HG03280 (cell line): ENCODE measurements around the gene HIVEP3.

Experiments
- ATAC-seq: cut with Tn5 transposase; IDR thresholded peaks from one replicate; pipeline ENCODE4 v1.9.1; 2021; ENCODE audit warnings: mild to moderate bottlenecking, moderate library complexity; ENCODE audit not compliant: unreplicated experiment

Gene HIVEP3

GRCh38 chr1:41766041-41766440, 152.7 kb downstream of the HIVEP3 start:
- no peak for ATAC-seq

DNA sequence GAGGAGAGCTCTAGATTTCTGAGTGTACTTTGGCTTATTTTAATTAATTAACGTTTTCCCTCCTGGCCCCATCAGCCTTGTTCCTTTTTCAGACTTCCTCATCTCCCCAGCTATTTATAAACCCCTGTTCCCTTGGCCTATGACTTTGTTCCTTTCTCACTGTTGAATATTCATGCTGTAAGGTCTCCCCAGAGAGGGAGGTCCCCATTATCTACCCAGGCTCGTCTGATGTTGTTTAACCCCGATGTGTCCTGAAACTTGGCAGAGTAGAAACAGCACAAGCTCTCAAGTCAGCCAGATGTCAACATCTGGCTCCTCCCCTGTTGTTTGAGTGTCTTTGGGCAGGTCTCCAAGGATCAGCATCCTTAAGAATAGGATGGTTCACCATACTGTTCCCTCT, 153.6 kb downstream of the HIVEP3 start:
- no peak for ATAC-seq

- ATAC-seq, result no peak
Observed at GRCh38 chr1:41764656-41765055, 154.1 kb downstream of the HIVEP3 start.

DNA sequence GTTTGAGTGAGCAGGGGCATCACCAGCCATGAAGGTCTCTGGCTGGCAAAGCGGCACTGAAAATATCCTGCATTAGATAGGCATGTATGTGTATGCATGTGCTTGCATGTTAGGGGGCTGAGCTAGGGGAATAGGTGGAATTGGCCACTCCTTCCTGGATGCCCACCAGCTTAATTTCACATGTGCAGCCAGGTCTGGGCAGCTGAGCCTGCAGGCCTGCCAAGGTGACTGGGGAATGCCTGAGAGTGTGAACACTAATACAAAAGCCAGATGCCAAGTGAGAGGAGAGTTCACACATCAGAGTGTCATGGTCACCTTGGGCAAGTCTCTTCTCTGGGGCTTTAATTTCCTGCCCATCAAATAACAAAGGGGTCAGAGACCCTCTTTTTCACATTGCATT, 155.9 kb downstream of the HIVEP3 start:
- no peak for ATAC-seq

DNA sequence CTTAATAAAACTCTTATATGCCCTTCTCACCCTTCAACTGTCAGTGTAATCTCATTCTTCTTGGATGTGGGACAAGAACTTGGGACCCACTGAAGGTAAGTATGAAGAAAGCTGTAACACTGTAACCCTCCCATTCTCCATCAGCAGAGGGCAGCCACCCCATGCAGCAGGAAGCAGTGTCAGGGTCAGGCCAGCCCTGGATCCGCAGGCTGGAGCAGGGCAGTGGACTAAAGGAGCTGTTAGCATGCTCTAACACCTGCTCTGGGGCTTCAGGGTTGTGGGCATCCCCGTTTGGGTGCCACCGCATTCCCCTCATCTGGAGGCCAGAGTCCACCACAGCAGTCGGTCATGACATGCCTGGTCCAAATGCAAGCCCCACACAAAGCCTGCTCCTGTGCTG, 156.5 kb downstream of the HIVEP3 start:
- no peak for ATAC-seq

DNA sequence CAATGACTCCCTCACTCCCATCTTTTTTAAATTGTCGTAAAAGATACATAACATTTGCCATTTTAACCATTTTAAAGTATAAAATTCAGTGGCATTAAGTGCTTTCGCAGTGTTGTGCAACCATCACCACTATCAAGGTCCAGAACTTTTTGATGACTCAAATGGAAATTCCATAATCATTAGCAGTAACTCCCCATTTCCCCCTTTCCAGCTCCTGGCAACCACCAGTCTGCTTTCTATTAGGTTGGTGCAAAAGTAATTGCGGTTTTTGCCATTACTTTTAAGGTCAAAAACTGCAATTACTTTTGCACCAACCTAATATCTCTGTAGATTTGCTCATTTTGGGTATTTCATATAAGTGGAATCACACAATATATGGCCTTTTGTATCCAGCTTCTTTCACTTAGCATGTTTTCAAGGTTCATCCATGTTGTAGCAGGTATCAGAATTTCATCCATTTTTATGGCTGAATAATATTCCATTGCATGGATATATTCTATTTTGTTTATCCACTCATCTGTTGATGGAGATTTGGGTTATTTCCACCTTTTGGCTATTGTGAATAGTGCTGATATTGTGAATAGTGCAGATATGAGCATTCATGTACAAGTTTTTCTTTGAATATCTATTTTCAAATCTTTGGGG, 159.7 kb downstream of the HIVEP3 start:
- ATAC-seq, result no peak

DNA sequence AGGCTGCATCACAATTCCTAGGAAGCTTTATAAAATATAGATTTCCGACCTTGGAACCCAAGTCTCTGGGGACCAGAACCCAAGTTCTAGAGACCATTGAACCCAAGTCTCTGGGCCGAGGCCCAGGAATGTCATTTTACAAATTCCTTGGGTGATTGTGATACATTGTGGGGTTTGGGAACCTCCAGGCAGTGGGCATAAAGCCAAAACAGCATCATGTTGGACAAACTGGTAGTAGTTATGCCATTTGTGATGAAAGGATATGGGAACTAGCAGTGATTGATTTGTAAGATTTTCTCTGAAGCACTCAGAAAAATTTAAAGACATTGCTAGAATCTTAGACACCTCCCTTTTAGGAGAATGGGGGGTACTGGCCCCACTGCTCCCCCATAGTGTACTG, 160.2 kb downstream of the HIVEP3 start:
- no peak for ATAC-seq

DNA sequence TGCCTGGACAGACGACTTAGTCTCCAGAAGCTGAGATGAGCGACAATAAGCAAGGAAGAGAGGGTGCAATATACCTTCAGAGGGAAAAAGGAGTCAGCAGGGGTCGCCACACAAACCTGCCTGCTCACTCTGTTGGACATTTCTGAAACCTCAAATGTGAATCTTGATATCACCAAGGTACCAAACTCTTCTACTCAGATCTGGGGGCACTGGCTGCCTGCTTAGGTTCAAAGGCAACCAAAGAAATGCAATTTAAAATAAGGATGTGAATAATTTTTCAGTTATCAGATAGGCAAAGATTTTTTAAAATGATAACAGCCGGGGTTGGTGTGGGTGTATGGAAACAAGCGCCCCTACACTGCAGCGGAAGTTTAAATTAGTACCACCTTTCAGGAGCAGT, 164.2 kb downstream of the HIVEP3 start:
- ATAC-seq, result no peak

GRCh38 chr1:41752514-41753170, 166.1 kb downstream of the HIVEP3 start:
- ATAC-seq, result no peak

DNA sequence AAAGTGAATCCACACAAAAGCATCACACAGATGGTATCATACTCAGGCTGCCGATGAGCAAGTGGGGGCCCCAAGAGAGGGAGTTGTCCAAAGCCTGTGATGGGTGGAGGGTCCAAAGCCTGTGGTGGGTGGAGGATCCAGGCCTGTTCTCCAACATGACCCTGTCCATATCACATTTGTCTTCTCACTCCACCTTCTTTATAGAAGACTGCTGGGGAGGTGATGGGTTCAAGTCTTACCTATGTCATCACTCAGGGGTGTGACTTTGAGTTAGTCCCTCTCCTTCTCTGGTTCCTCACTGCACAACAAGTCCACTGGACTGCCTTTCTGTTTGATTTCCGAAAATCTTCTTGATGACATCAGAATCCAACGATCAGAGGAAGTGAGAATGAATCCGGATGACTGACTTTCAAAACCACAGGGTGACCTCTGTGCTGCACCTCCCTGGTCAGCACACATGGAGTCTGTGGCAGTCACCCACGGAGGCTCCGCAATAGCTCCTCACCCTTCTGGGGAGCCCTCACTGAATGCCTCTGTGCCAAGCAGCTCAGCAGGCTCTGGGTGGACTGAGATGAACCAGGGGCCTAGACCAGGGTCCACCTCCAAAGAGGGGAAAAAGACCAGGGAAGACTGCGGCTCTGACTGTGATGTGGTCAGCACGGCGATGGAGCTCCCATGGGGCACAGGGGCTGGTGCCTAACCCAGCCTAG, 166.8 kb downstream of the HIVEP3 start:
- peak; percentile 39 for ATAC-seq

DNA sequence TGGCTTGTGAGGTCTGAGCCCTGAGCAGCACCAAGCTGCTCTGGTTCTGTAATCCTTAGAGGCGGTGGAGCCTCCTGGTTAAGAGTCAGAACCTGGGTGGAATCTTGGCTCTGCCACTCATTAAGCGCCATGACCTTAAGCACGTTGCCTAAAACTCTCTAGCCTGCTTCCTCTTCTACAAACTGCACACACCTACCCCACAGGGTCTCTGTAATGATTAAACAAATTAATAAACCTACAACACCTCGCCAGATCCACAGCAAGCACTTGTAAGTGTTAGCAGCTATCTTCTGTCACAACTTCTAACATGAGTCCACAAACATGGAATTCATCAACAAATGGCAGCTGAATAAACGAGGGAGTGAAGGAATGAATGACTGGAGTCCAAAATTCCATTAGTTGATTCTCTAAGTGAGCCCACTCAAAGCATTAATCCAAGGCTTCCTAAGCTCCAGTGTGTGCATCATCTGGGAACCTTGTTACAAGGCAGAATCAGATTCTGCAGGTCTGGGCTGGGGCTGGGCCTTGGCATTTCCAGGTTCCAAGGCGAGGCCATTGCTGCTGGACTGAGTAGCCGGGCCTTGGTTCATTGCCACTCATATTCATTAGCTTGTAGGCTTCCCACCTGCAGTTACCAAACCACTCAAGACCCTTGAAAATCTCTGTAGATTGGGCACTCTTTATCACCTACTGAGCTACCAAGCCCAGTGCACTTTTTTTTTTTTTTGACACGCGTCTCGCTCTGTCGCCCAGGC, 168.6 kb downstream of the HIVEP3 start:
- ATAC-seq, result no peak

- ATAC-seq, result no peak
Observed at GRCh38 chr1:41745022-41745421, 173.7 kb downstream of the HIVEP3 start.

GRCh38 chr1:41743366-41743765, 175.4 kb downstream of the HIVEP3 start:
- ATAC-seq, result no peak

- ATAC-seq, result no peak
Observed at GRCh38 chr1:41742219-41742618, 176.5 kb downstream of the HIVEP3 start.

- no peak for ATAC-seq
Observed at GRCh38 chr1:41741244-41741643, 177.5 kb downstream of the HIVEP3 start.

DNA sequence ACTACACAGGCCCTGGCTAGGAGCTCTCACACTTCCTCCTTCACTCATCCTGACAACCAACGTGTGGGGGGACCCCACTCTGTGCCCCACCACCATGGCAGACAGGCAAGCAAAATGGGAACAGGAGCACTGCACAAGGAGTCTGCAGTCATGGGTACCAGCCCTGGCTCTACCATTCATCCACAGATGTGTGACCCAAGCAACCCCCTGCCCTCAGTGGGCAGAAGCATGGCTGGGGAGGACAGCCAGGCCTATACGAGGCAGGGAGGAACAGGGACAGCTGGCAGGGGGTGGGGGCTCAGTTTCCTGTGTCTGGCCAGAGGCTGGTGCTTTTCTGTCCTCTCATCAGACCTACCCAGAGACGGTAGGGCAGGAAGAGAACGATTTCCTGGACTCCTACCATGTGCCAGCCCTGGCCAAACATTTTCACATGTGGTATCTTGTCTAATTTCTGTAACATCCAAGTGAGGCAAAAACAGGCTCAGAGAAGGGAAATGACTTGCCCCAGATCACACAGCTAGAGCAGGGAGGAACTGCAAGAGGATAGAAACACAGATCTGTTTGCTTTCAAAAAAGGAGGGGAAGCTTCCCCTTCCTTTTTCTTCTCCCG, 178.0 kb downstream of the HIVEP3 start:
- no peak for ATAC-seq

DNA sequence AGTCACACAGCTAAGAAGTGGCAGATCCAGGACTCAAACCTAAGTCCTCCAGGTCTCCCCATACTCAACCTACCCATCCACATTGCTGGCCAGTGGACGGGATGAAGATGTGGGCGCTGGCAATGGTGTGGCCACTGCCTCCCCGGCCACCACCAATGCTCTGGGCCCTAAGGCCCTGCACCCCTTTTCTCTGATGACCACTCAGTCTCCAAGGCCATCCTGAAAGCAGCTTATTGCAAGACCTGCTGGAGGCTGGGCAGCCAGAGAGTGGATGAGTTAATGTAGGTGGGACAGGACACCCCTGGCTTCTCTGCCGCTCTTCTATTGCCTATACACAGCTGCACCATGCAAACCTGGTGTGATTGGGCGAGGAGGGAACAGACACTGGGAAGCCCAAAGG, 178.7 kb downstream of the HIVEP3 start:
- no peak for ATAC-seq

- peak; percentile 51 for ATAC-seq
Observed at GRCh38 chr1:41739061-41739955, 179.4 kb downstream of the HIVEP3 start.

DNA sequence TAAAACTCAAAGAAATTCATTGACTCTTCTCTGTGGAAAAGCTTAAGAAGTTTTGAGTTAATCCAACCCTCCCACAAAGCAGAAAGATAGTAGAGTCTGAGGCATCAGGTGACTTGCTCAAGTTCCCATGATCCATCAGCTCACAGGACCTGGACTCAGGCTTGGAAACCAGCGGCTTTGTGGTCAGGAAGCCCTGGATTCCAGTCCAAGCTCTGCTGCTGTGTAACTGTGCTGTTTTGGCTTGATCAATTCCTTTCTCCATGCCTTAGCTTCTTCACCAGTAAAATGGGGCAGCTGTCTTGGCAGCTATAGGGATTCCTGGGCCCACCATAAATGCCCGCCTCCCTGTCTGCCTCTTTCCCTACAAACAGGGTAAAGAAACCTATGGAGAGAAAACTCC, 180.2 kb downstream of the HIVEP3 start:
- ATAC-seq, result no peak

DNA sequence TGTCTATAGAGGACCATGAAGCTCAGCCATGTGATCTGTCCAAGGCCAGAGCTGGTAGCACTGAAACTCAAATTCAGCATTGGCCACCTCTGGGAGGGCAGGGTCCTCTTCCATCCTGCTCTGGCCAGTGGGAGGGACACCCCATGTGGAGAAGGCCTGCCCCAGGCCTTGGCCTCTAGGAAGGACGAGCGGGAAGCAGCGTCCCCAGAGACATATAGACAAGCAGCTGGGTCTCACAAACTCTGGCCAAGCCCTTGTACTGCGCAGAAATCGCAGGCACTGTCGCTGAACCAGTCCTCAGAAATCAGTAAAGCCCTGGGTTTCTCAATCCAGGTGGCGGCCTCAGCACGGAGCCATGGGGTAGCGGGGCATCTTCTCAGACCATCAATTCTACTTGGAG, 180.7 kb downstream of the HIVEP3 start:
- no peak for ATAC-seq
